GM19351 (cell line): ENCODE measurements around the gene TUBA4A.

Experiments
- ATAC-seq: cut with Tn5 transposase; IDR thresholded peaks from one replicate; pipeline ENCODE4 v1.9.1; 2021; ENCODE audit warnings: mild to moderate bottlenecking, moderate library complexity; ENCODE audit not compliant: unreplicated experiment

TUBA4A gene

DNA sequence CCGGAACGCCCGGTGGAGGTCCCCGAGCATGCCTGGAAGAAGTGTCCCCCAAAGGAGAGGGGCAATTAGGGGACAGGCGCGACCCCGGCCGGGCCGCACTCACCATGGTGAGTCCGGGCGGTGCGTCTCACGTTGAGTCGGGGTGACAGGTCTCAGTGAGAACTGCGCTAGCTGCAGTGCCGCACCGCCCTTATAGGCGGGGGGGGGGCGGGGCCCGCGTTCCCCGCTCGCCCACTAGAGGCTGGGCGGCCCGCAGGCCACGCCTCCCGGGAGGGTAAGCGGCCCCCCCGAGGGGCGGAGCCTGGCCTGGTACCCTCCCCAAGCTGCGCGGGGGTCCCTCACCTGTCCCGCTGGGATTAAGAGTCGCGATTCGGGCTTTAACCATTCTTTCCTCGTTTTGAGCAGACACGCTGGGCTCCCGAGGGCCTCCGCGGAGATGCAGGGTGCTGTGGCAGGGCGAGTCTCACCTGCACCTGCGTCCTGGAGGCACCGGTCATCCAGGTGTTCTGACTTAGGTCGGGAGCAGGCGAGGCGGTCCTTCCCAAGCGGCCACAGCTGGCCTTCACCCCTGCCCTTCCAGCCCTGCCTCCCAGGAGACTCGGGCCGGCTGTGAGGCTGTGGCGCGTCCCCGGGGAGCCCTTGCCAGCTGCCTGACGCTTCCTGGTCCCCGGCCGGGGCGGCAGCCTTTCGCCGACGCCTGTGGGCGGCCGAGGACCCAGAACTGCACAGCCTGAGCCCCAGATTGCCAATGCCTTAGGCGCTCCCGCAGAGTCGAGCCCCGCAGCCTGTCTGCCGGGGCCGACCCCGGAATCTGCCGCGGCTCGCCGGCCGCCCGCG, at the start of gene TUBA4A:
Gene TUBA4A, minus strand, starts transcription at position 166 of the 837 bp plus-strand sequence. Its CDS starts 60 bp downstream, at position 106.
- ATAC-seq: peak; percentile 56

DNA sequence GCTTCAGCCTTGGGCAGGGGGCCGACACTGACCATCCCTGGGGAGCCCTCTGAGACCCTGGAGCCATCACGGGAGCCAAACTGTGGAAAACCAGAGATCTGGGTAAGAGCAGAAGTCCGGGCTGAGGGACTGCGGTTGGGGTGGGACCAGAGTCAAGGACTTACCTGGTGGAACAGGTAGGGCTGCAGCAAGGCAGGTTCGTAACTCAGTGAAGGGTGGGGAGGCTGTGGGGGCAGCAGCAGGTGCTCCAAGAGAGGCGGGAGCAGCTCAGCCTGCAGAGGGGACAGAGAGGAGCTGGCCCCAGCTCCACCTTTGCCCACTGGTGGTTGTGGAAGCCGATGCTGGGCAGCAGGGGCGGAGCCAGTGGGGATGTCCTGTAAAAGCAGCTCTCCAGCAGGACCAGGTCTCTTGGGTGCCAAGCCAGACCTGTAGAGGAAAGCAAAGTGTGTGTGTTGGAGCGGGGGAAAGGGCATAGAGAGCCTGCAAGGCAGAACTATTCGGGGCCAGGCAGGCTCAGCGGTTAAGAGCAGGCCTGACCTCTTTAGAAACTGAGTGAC, 48.8 kb upstream of the TUBA4A start:
- no peak for ATAC-seq

DNA sequence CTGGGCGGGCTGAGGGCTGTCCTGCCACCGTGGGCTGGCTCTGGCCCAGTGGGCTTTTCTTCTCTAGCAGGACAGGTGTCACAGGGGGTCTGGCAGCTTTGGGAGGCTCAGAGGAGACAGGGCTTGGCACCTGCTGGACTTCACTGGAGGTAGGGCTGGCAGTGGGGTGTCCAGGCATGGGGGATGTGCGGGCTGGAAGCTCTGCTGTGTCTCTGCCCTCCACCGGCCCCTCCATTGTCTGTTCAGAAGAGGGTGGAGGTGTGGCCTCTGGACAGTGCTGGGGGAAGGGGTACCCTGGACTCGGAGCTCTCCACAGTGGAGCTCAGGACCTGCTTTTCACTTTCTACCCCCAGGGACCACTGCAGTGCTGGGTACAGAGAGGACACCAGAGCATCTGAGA, 46.3 kb upstream of the TUBA4A start:
- ATAC-seq: no peak

DNA sequence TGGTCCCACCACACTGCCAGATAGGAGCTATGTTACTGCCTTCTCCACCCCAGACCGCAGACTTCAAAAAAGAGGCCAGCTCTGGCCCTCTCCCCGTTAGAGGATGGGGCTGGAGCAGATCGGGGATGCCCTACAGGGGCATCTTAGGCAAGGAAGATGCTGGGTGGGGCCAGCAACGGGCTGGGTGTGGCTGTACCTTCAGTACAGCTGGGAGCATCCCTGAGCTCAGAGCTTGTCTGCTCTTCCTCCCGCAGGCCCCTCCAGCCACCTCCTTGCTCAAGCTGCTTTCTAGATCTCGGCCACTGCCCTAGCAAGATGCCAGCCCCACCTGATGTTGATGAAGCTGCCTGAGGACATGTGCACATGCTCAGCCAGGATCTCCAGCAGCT, 45.6 kb upstream of the TUBA4A start:
- no peak for ATAC-seq

GRCh38 chr2:219298759-219299371, 45.1 kb upstream of the TUBA4A start:
- peak; percentile 59 for ATAC-seq

DNA sequence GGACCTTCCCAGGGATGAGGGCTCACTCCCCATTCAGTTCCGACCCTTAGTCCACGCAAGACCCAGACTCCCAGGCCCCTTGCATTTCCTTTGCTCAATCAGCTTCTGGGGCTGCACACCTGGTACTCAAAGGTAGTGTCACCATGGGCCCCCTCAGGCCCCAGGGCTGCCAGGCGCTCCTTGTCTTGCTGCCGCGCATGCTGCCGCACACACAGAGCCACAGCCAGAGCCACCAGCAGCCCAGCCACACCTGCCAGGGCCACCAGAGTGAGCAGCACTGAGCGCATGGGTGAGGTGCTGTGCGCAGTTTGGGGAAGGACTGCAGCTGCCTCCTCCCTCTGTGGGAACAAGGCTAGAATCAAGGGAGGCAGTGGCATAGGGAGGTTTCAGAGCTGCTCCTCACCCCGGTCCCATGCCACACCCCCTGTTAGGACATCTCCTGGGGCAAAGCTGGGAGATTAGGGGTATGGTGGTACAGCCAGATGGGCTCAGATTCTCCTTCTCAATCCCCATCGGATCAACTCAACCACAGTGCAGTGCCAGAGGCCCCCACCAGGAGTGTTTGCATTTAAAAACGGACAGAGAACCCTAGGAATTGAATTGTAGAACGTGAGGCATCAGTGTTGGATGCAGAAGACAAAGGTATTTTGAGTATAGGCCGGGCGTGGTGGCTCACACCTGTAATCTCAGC, 44.2 kb upstream of the TUBA4A start:
- ATAC-seq: no peak

DNA sequence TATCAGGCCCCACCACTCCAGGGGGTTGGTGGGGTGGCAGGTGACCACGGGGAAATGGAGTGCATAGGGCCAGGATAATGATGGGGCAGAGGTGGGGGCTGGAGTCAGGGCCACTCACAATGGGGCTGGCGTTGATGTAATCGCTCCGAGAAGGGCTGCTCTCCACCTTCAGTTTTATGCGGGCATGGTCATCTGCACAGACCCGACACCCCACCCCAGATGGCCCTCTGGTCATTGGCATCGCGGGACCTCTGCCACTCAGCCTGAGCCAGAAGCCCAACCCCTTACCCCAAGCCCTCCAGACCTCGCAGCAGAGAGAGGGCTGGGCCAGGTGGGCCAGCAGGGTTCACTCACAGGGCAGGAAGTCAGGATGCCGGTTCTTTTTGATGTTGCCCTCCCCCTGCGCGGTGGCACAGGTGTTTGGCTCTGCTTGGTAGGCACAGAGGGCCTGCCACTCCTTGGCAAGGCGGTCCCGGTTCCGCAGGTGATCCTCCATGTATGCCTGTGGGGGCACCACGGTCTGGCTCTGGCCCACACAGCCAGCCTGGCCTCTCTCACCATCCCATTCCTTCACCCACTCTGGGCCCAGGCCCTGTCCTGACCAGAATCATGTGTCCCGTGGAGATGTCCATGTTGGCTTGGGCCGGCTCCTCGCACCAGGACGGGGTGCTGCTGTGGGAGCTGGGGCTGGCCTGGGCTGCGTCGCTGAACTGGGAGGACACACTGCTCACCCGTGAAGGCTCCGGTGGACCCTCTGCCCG, 43.1 kb upstream of the TUBA4A start:
- no peak for ATAC-seq

DNA sequence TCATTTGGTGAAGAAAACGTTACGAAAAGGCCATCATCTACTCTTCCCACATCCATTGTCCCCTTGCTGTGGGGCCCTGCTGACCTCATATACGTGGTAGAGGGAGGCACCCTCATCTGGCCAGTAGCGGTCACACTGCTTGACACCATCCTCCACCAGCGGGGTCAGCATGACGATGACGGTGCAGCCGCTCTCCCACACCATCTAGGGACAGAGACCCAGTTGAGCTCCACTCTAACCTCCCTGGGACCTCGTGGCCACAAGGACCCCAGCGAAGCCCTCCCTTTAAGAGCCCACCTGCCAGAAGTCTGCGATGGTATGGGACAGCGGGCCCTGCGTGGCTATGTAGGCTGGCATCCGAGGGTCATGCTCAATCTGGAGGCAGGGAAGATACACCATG, 42.4 kb upstream of the TUBA4A start:
- ATAC-seq: no peak

- ATAC-seq: peak; percentile 91
Observed at GRCh38 chr2:219294356-219295351, 40.9 kb upstream of the TUBA4A start.

DNA sequence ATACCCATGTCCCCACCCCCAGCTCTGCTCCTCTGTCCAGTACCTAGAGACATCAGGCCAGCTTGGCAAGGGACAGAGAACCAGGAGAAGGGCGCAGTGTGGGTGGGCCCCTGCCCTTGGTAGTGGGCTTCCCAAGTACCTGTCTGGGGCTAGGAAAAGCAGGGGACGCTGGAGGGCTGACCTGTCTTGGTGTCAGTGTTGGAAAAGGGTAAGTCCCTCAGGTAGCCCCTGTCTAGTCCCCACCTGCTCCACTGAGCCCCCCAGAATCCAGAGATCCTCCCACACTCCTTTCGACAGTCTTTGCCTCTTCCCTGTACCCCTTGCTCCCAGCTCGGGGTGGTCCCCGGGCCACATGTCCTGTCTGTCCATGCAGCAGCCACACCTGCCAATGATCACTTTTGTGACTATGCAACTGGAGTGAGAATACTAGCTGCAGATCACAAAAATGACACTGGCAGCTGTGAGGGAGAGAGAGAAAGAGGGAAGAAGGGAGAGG, 40.1 kb upstream of the TUBA4A start:
- ATAC-seq: no peak

- ATAC-seq: no peak
Observed at GRCh38 chr2:219292616-219293015, 38.9 kb upstream of the TUBA4A start.

- no peak for ATAC-seq
Observed at GRCh38 chr2:219291910-219292490, 38.3 kb upstream of the TUBA4A start.

- no peak for ATAC-seq
Observed at GRCh38 chr2:219291394-219291793, 37.7 kb upstream of the TUBA4A start.

GRCh38 chr2:219290381-219291171, 36.9 kb upstream of the TUBA4A start:
- no peak for ATAC-seq

DNA sequence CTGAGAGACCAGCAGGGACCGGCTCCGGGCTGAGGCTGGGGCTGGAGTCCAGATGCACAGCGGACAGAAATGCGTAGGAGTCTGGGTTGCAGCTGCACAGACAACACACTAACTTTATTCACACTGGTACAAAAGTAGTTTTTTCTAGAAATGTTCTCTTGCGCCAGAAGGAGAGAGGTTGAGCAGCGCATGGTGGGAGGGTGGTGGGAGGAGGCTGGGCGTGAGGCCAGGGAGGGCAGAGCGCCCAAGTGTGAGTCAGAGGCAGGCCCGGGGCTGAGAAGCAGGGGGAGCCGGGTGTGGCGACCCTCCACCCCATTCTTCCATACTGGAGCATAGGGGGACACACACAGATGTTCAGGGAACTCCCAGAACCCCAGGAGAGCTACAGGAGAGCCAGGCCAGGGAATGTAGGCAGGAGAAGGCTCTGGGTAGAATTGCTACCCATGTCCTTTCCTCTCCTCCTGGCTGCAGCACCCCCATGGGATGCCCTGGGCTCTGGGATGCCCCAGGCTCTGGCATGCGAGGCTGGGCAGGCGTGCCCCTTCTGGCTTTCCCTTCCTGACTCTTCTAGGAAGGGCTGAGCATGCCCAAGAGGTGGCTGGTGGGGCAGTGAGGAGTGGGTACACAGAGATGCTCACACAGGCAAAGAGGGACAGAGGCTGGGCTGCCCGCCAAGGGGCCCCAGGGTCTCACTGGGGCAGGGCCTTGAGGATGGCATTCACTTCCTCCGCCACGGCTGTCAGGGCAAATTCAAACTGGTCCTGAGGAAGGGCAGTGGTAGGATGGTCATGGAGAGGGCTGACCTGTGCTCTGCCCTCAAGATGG, 36.0 kb upstream of the TUBA4A start:
- ATAC-seq: no peak

- no peak for ATAC-seq
Observed at GRCh38 chr2:219289195-219289536, 35.4 kb upstream of the TUBA4A start.

DNA sequence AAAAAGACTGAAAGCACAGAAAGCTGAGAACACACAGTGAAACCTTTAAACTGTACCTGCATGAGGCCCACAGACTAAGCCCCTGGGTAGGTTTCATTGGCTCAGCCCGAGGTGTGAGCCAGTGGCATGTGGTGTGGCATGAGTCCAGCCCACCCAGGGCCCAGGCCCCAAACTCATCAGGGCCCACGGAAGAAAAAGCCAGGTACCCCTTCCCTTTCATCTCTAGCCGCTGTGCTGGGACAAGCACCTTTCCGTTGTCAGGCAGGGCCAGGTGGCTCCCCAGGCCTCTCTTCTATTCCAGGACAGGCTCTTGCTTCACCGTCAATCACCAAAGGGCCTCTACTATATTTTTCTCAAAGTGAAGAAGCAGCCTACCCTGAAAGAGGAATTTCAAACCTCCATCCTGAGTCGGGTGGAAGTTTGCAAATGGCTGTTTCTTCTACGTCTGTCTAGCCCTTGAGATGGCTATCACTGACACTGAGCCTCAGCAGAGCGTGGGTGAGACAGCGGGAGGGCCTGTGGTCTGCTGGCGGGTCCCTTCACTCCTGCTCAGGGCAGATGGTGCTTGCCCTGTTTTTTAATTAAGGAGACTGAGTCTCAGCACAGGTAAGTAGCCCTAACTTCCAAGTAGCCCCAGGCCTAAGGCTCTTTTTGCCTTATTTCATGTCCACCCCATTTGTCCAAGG, 34.0 kb upstream of the TUBA4A start:
- ATAC-seq: no peak
